Peyer's patch (tissue), 4 donors: ENCODE measurements around the gene NIPA2. TPM values are rescaled to one million over a fixed set of nuclear protein-coding genes. Genes with fewer than 3 reads are reported as not detected.

Experiments used
- DNase-seq, 3 donors: peaks; one replicate each; pipeline ENCODE4 v3.0.0-alpha.2; 2017 to 2019
- H3K27ac ChIP-seq, 4 donors: fragments of 200-600 bp; sonication (generic); one replicate each; pipeline ENCODE4 v1.5.1; 2016 to 2019
- H3K27me3 ChIP-seq, 2 donors: fragments of 200-600 bp; sonication (generic); one replicate each; pipeline ENCODE4 v1.5.1; 2019
- H3K36me3 ChIP-seq, 3 donors: fragments of 200-600 bp; sonication (generic); one replicate each; pipeline ENCODE4 v1.5.1; 2016 to 2019
- H3K4me1 ChIP-seq, 4 donors: fragments of 200-600 bp; sonication (generic); one replicate each; pipeline ENCODE4 v1.5.1; 2016 to 2019
- H3K4me3 ChIP-seq, 4 donors: fragments of 200-600 bp; sonication (generic); 1 replicate in 3 of 4; 2 replicates in 1 of 4; pipeline ENCODE4 v1.5.1; 2016 to 2019; ENCODE audit warnings: mild to moderate bottlenecking in 1 of 4
- H3K9me3 ChIP-seq, 4 donors: fragments of 200-600 bp; sonication (generic); one replicate each; pipeline ENCODE4 v1.5.1; 2016 to 2019; ENCODE audit warnings: mild to moderate bottlenecking in 1 of 4
- CTCF ChIP-seq, 6 experiments: fragments of 450-650 bp in 4 of 6; fragments of 200-600 bp in 2 of 6; sonication (generic) in 1 of 6; IDR thresholded peaks; one replicate each; pipeline ENCODE4 v1.5.1; 2017 to 2019; ENCODE audit warnings: antibody characterized with exemption in 6 of 6, mild to moderate bottlenecking in 3 of 6, moderate library complexity in 1 of 6
- POLR2A ChIP-seq, 2 donors: fragments of 450-650 bp; IDR thresholded peaks; one replicate each; pipeline ENCODE4 v1.5.1; 2017; ENCODE audit warnings: antibody characterized with exemption in 2 of 2, mild to moderate bottlenecking in 2 of 2, moderate library complexity in 2 of 2
- total RNA-seq, 4 donors: library from RNA; depleted of rRNA; stranded (reverse); fragments of >200 nt; gene quantifications; one replicate each; pipeline ENCODE4 v1.1.0, GENCODE V29; 2016

The NIPA2 gene
- total RNA-seq, 4 donors from 2014 or later, result 46.4 to 79.7 (median 65.7) TPM

GRCh38 chr15:22877607-22878006 is 39.1 kb downstream of the NIPA2 start:
- no peaks in the 10 kb centered on the region for H3K9me3 ChIP-seq
- no peak overlapping the region for H3K4me3 ChIP-seq
- H3K4me1 ChIP-seq, result no peaks in the 10 kb centered on the region
- H3K27me3 ChIP-seq, result no peaks in the 10 kb centered on the region
- H3K36me3 ChIP-seq, result peaks cover 0 to 92% (median 0%) of the 10 kb centered on the region in 3 donors
- H3K27ac ChIP-seq, result no peak overlapping the region
- TF ChIP-seq CTCF (IDR thresholded peaks at IDR 0.05) (no peak), POLR2A (IDR thresholded peaks at IDR 0.05) (no peak)
- no peak for DNase-seq

GRCh38 chr15:22878103-22878502 is 39.6 kb downstream of the NIPA2 start:
- Histone ChIP-seq H3K27ac (no peak overlapping the region), H3K4me1 (no peaks in the 10 kb centered on the region), H3K36me3 (peaks cover 0 to 92% (median 0%) of the 10 kb centered on the region in 3 donors), H3K4me3 (no peak overlapping the region), H3K27me3 (no peaks in the 10 kb centered on the region), H3K9me3 (no peaks in the 10 kb centered on the region)
- TF ChIP-seq CTCF (IDR thresholded peaks at IDR 0.05) (no peak), POLR2A (IDR thresholded peaks at IDR 0.05) (no peak)
- DNase-seq, result no peak

- Histone ChIP-seq H3K4me1 (peaks cover 0 to 11% (median 0%) of the 10 kb centered on the region in 4 donors), H3K27ac (no peak overlapping the region), H3K9me3 (no peaks in the 10 kb centered on the region), H3K36me3 (peaks cover 0 to 71% (median 0%) of the 10 kb centered on the region in 3 donors), H3K27me3 (no peaks in the 10 kb centered on the region), H3K4me3 (no peak overlapping the region)
- DNase-seq, result no peak
- no peak for TF ChIP-seq POLR2A (IDR thresholded peaks at IDR 0.05)
- TF ChIP-seq CTCF (IDR thresholded peaks at IDR 0.05), result no peak
Observed at GRCh38 chr15:22880068-22880980, 41.9 kb downstream of the NIPA2 start.

GRCh38 chr15:22880981-22881738 is 42.7 kb downstream of the NIPA2 start:
- peak in 1 of 3 donors; percentile 36 for DNase-seq
- no peak overlapping the region for H3K27ac ChIP-seq
- H3K36me3 ChIP-seq, result peaks cover 0 to 63% (median 0%) of the 10 kb centered on the region in 3 donors
- H3K4me1 ChIP-seq, result peaks cover 0 to 15% (median 0%) of the 10 kb centered on the region in 4 donors
- H3K4me3 ChIP-seq, result no peak overlapping the region
- no peaks in the 10 kb centered on the region for H3K27me3 ChIP-seq
- no peak for TF ChIP-seq CTCF (IDR thresholded peaks at IDR 0.05)
- TF ChIP-seq POLR2A (IDR thresholded peaks at IDR 0.05), result no peak
- no peaks in the 10 kb centered on the region for H3K9me3 ChIP-seq

- H3K27ac ChIP-seq, result no peak overlapping the region
- no peak for TF ChIP-seq POLR2A (IDR thresholded peaks at IDR 0.05)
- no peak for TF ChIP-seq CTCF (IDR thresholded peaks at IDR 0.05)
- peaks cover 0 to 15% (median 0%) of the 10 kb centered on the region in 4 donors for H3K4me1 ChIP-seq
- H3K9me3 ChIP-seq, result no peaks in the 10 kb centered on the region
- peak in 1 of 3 donors; percentile 41 for DNase-seq
- no peaks in the 10 kb centered on the region for H3K27me3 ChIP-seq
- H3K4me3 ChIP-seq, result no peak overlapping the region
- H3K36me3 ChIP-seq, result peaks cover 0 to 56% (median 0%) of the 10 kb centered on the region in 3 donors
Observed at GRCh38 chr15:22881739-22882440, 43.4 kb downstream of the NIPA2 start.
